ENCODE measurements around the gene CUEDC1.
A peak's percentile ranks its signal among the peaks of the same experiment; 100 is the strongest.

The CUEDC1 gene

DNA sequence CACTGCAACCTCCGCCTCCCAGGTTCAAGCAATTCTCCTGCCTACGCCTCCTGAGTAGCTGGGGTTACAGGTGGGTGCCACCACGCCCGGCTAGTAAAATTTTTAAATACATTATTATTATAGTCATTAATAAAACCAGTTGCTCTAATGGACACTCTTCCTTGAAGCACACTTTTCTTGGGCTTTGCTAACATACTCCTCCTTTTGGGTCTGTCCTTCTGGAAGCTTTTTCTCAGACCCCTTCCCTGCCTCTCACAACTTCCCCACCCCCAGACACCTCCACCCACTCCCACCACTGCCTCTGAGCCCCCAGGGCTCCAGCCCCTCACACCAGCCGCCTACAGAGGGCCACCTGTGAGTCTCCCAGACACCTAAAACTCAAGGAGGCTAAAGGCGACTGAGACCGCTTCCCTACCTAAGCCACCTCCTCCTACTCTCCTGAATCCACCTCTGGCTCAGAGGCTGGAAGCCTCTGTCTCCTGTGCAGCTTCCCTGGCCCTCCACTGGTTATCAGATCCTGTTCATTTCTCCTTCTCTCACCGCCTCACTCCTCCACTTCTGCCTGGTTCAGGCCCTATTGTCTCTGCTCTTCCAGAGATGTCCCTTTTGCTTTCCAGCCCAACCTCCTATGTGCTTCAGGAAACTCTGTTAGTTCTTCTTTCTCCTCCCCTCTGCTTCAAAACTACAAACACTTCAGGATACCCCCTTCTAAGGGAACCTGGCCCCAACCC, 2.1 kb upstream of the CUEDC1 start:
- no peak for DNase-seq

DNA sequence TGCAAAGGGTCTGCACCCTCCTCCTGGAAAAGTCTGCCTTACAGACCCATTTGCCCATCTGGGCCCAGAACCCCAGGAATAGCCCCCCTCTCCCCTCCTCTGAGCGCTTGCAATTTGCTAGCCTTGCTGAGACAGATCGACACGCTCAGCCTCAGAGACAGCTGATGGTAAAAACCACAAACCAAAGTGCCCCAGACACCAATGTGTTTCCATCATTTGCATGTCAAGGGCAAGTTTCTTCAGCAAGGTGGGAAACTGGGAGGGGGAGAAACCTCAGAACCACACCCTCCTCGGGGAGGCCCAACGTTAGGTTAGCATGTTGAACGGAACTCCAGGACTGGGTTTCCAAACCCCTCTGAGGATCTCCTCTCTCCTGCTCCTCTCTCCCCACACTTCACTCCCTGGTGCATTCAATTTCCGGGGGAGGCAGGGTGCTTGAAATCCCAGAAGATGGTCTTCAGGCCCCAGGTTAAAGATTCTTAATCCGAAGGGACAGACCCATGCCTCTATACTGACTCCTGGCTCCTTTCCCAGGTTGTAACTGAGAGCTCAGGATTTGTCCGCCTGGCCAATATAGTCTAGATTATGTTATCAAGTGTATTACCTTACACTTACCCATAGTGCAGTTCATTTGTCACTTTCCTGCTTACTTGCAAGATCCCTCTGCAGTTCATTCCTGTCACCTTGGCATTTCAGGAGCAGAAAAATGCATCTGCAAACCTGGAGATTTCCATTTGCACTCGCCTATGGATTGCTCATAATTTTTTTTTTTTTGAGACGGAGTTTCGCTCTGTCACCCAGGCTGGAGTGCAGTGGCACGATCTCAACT, 1.3 kb upstream of the CUEDC1 start:
- DNase-seq = peak; percentile 32 to 50

DNA sequence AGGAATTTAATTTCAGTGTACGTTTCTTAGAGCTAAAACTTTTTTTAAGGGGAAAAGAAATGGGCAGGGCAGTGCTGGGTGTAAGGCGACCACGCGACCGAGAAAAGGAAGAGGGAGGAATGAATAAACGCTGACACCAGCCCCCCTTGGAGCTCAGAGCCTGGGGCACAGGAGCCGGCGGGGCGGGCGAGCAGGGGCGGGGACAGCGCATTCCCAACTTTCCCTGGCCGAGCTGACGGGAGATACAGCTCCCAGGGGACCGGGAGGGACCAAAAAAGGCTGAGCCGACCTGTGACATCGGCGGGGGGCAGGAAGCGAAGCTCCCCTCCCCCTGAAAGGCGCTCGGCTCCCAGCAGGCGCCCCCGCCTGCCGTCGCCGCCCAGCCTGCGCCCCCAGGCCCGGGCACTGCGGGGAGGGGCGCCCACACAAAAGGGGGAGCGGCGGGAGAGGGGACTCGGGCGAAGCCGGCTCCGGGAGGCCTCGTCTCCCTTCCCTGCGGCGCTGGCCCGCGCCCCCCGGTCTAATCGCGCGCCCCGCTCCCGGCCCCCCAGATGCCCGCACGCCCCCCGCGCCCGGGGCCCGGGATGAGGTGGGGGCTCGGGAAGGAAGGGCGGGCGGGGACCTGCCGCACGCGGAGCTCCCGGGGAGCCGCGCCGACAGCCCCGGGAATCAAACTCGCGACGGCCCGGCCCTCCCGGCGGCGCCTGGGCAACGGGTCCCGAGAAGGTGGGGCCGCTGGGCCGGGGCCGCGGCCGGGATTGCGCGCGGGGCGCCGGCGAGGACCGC, 622 bp downstream of the CUEDC1 start:
- no peak for DNase-seq

DNA sequence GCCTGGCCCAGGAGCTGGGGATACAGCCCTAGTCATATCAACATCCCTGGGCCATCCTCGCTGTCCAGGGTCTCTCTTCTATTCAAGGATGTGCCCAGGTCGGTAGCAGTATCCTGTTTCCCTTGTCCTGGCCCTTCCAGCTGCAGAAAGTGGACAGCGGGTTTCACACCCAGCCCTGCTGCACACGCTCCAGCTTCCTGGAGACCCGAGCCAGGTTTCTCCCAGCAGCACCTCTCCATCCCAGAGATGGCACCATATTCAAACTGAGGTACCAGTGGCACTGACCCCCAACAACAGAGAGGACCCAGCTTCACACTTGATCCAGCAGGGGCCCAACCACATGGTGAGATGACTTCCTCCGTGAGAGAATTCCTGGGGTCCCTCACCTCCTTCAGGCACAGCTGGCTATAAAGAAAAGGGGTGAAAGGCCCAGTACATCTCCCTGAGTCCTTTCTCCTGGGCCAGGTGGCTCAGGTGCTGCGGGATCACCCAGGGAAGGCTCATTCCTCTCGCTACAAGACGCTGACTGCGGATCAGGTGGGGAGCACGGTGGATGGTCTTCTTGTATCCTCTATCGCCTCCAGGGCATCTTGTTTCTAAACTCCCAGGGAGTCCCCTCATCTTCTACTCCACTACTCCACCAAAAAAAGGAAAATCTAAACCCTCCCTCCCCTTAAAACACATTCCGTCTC, 1.4 kb downstream of the CUEDC1 start:
- DNase-seq = no peak

DNA sequence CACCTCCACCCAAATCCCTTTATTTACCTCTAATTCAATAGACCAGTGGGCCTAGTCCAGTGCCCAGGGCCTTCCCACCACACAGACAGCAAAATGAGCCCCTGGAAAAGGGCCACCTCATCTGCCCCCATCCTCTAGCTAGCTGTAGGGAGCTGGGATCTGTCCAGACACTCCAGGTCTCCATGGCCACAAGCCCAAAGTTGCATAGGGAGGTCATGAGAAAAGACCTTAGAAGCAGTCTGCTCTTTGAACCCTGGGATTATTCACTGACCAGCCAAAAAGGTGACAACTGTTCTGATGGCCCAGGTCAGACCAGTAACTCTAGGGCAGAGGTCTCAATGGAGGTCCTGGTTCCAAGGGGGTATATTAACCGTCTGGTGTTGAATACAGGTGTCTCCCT, 2.0 kb downstream of the CUEDC1 start:
- no peak for DNase-seq

DNA sequence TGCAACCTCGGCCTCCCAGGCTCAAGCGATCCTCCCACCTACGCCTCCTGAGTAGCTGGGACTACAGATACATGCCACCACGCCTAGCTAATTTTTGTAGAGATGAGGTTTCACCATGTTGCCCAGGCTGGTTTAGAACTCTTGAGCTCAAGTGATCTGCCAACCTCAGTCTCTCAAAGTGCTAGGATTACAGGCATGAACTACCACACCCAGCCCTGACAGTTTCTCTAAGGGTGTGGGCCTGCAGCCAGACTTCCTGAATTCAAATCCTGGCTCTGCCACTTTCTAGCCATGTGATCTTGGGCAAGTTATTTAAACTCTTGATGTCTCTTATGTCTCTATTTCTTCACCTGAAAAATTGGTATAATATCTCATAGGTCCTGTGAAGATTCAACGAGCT, 5.6 kb downstream of the CUEDC1 start:
- DNase-seq = no peak

DNA sequence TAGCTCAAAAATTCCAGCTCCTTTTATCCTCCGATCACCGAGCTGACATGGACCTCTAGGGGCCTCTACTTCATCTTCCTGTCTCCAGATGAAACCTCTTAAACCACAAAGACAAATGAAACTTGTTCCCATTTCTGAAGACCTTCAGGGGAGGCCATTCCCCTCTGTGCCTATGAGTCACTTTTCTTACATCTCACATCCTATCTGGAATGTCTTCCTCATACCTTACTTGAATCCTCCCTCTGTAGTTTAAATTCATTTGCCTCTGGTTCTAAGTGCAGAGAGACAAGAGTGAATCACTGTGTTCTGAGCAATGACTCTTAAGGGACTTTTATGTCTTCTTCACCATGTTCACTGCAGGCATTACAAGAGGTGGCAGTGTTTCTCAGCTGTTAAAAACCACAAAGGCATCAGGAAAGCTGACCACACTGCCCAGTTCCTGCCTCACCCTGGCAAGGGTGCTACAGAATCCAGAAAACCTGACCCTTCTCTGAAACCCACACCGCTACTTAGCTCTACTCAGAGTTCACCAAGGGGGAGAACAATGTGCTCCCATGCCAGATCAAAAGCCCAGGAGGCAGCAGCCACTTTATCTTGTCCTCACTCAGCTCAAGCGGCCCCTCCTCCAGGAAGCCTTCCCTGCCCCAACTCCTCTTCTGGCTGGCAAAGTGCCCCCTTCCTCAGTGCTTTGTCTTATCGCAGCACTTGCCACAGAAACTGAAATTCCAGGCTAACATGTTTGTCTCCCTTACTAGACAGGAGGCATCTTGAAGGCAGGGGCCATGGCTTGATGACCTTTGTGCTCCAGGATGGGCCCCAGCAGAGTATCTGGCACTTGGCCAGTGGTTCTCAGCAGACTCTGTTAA, 6.4 kb downstream of the CUEDC1 start:
- no peak for DNase-seq

DNA sequence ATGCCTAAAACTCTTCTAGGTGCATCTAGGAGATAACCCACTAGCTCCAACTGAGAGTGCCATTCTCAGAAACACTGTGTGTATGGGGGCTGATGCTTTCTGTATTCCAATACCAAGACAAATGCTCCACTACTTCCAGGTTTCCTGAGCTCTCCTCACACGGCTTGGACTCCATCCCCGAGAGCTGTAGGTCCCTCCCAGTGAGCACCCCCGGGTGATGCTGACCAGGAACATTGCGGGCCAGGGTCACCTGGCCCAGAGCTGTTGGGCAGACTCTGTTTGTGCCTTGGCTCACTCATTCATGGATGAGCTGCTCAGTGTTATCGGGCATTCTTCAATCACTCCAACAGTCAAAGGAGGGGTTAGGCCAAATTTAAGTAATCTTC, 7.0 kb downstream of the CUEDC1 start:
- DNase-seq = no peak

DNA sequence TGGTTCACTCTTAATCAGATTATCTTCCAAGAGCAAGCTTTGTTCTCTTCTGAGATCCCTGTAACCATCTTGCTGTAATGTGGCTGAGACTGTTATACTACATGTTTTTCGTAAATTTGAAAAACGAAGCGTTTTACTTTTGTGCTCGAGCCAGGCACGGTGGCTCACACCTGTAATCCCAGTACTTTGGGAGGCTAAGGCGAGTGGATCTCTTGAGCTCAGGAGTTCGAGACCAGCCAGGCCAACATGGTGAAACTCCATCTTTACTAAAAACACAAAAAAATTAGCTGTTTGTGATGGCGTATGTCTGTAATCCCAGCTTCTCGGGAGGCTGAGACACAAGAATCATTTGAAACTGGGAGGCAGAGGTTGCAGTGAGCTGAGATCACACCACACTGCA, 7.8 kb downstream of the CUEDC1 start:
- no peak for DNase-seq

DNA sequence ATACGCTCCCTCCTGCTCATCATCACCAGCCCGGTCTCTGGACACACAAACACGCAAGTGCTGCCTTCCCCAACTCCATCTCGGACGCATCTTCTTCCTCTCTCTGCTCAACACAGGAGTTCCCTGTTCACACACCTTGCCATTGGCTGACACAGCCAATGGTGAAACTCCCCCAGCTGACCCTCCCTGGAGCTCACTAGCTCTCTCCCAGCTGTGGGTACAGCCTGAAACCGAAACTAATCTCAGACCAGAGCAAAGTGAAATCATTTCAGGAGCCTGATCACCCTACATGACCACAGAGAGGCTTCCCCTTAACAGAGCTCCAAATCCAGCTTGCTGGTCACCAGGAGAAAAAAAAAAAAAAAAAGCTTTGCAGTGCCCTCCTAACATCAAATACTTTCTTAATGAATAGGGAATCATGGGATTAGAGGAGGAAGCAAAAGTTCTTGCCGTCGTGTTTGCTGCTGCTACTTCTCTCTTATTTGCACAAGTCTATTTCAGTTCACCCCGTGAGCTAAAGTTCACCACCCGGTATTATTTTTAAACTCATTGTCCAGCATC, 8.3 kb downstream of the CUEDC1 start:
- DNase-seq = peak; percentile 16 to 19

DNA sequence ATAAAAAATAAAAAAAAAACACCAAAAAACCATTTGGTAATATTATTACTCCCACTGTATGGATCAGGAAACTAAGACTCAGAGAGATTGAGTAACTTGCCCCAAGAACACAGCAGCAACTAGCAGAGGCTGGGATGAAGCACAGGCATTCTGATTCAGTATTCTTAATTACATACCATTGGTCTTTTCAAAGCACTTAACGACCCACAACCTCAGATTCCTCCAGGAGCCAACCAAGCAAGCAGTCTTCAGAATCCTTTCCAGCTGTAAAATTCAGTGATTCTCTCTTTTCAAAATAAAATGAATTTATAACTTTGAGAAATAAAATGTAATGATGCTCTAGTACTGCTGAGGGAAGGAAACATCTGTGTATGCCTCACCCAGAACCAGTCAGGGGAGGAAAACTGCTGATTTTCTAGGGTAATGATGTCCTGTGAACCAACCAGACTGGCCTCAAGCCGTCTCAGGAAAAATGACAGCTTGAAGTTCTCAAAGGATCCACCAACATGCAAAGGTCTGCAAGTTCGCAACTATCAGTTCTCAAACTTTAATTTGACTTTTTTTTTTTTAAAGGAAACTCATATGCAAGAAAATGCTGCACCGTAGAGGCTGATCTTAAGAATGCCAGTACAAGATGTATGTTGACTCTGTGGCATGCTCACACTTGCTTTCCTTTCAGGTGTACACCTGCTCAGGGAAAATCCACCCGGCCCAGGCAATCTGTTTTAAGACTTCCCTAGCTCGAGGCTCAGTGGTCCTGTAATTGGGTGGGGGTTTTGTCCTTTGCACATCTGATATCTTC, 9.0 kb downstream of the CUEDC1 start:
- no peak for DNase-seq

DNA sequence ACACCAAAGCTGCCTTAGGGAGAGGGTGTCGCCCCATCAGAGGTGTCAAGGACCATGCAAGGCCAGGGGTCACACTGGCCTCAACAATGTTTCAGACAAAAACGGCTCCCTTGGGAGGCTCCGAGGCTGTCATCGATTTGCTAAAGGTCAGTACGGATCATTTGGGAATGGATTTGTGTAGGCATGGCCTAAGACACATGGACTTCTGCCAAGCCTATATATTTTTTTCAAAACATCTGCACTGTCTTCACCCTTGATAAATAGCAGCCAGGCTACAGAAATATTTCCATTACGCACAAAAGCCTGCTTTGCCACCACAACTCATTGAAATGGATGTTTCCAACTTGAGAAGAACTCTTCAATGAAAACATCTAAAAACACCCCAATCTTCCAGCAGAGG, 10.3 kb downstream of the CUEDC1 start:
- DNase-seq = no peak

DNA sequence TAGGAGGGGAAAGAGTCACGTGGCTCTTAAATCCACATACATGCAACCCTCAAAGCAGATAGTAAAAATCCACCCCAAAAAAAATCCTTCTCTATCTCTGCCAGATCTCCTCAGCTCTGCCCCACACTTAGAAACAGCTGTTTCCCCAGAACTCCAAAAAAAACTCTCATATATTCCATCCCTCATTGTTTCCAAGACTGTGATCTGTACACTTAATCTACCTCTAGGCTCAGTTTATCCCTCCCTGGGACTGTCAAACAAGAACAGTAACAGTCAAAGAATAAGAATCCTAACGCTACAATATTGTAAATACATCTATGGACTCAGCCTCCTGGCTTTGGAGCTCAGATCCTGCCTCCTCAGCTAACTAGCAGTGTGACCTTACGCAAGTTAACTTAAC, 11.6 kb downstream of the CUEDC1 start:
- no peak for DNase-seq

DNA sequence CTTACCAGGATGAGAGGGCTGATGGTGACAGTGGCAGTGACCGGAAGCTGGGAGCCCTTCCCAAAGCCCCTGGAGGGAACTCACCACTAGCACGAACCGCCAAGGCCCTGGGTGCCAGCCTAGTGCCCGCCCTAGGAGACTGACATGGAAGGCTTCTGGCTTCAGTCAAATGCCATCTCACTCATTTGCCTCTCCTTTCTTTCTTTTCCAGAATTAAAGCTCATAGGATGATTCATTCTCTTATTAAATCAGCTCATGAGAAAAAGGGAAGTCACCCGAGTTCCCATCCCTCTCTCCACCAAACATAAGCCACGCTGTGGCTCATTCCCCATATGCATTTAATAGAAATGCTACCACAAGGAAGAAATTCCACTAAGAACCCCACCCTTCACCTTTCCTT, 12.1 kb downstream of the CUEDC1 start:
- DNase-seq = no peak

DNA sequence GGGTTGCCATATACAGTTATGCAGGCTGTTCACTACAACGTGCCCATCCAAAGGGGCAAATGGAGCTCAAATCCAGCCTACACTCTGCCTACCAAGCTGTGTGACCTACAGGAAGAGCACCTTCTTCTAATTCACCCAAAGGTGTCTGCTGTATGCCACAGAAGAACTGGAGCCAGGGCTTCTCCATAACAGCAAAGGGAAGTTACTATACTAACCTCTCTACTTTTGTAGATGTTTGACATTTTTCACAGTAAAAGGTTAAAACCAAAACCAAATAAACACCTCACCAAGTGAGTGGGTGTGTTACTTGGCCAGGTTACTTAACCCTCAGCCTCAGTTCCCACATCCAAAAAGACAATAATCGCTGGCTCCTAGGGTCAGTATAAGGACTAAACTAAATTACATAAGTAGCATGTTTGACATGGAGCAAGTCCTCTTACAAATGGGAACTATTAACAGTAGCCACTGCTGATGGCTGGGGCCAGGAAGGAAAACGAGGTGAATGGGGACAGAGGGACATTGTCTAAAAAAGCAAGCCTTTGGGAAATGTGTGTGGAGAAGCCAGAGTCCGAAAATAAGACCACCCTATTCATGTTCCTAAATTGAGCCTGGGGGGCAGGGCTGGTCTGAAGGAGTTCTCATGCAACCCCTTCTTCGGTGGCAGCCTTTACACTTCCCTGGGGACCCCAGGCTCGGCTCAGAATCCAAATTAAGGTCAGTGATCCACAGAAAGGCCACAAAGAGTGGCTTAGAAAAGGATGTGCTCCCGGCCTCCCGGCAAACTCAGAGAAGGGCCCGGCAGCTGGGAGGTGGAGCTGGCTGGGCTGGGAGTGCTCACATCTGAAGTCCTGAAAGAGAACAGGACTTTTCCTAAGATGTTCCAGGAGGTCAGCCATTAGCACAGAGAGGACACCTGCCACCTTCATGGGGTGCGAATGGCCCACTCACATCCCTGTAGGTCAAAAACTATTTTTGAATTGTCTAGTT, 13.5 kb downstream of the CUEDC1 start:
- DNase-seq = no peak

DNA sequence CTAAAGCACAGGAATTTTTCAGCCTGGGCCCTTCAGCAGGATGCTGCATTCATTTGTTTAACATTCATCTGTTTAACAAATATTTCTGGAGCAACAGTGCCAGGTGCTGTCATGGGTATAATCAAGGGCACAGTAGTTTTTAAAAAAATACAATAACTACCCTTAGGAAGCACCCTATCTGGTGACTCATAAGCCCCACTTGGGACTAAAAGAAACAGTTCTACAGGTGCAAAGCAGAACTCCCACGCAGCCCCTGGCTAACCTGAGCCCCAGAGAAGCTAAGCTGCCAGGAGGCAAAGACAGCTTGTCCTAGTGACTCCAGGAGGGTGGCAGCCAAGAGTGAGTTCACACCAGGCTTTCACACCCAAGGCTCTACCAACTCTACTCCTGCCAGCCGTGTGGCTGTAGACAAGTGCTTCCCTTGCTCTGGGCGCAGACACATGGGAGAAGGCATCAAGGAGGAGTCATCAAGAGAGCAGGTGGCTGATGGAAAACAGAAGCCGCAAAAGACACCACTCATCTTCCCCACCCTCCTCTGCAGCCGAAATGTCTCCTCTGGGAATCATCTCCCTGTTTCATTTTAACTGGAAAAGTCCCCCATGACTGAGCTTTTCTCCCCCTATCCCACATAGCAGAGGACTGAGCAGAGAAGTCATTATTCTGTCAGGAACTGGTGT, 14.4 kb downstream of the CUEDC1 start:
- peak in 1 of 2 experiments; percentile 17 for DNase-seq

DNA sequence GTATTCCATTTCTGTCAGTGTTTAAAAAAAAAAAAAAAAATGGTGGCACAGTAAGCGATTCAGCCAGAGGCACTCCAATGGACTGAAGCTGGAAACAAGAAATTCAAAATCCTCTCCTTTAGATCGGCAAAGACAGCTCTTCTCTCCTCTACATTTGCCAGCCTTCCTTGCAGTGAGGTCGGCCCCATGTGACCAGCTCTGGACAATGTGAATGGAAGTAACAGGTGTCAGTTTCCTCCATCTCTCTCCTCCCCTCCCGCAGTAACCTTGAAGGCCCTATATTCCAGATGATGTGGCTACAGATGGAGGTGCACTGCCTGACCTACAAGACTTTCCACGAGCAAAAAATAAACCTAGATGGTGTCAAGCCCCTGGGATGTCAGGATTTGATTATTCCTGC, 15.0 kb downstream of the CUEDC1 start:
- DNase-seq = no peak

DNA sequence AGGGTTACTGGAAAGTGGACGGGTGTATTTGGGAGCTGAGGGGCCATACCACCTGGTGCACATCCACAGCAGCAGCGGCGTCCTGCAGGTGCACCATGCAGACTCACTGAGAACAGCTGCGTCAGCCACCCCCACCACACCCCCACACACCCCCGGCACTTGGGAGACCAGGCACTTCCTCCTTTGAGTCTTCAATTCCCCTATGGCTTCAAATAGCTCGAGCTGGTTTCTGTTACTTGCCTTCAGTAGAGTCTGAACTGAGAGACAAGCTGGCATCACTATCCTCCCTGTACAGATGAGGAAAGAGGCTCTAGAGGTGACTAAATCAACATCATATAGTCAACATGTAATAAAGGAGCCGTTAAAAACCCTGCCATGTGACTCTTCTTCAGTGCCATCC, 15.4 kb downstream of the CUEDC1 start:
- DNase-seq = no peak

DNA sequence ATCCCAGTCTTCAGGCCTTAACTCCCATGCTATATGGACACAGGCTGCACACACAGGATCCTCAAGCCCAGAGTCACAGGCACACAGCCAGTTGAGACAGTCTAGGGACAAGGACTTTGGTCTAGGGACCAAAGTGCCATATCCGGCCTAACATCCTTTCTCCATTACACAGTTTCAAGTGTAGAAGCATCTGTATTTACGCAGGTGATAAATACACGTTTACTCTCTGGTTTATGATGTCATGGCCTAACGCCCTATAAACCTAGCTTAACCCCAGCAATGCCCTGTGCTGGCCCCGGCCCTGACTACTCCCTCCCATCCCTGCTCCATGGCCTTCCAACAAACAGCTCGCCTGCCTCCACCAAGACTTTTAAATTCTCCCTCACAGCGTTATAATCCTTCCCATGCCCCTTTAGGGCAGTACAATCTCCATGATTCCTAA, 17.1 kb downstream of the CUEDC1 start:
- DNase-seq = no peak
